KBM-7 (cell line): ENCODE results near the gene OTOS.

Source experiments
- DNase-seq: peaks from one replicate; pipeline ENCODE4 v3.0.0-alpha.2; 2015
- in situ Hi-C: fragments of 300-500 bp; cut with MboI; formaldehyde crosslinking; loops from 2 replicates; pipeline ENCODE4 v1.14.3; 2020; ENCODE audit warnings: low sequenced_read_pairs, low pct_unique_long_range_greater_than_20kb, mixed read lengths

The OTOS gene

DNA sequence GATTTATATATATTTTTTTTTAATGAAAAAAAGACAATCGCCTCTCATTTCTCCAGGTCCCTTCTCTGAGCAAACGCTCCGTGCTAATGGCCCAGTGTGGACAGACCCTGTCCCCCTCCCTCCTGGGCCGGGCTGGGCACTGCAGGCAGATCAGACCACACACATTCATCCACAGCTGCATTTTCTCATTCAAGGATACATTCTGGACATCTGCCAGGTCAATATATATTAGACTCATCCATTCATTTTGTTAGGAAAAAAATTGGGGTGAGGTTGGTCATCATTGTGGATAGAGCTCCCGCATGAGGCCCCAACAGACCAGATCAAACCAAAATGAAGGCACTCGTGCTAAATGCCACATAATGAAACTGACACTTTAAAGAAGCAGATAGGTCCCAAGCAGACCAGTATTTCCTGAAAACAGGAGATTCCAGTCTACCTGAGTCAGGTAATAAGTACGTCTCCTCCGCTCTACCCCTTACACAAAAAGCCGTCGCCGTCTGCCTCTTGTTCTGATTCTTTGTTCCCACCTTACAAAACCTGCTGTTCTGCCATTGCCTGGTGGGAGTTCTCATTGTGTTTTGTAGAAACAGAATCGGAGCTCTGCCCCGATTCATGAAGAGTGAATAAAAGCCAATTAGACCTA is 15.4 kb upstream of the OTOS start:
- in situ Hi-C loops, result no loop called here
- DNase-seq, result no peak

GRCh38 chr2:240155048-240155744 is 14.7 kb upstream of the OTOS start:
- in situ Hi-C loops, result no loop called here
- DNase-seq, result no peak

- no peak for DNase-seq
- in situ Hi-C loops, result no loop called here
Observed at GRCh38 chr2:240154606-240155005, 14.1 kb upstream of the OTOS start.

DNA sequence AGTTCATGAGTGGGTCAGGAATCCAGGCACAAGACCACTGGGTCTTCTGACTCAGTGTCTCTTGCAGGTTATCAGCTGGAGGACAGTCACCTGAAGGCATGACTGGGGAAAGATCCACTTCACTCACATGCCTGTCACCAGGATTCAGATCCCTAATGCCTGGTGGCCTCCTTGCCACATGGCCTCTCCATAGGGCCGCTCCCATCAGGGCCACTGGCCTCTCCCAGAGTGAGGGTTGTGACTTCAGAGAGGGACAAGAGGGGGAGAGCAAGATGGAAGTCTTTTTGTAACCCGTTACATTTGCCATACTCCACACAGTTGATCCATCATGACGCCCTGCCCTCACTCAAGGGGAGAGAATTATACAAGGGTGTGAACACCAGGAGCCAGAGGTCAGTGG is 13.0 kb upstream of the OTOS start:
- DNase-seq, result no peak
- in situ Hi-C loops, result no loop called here

DNA sequence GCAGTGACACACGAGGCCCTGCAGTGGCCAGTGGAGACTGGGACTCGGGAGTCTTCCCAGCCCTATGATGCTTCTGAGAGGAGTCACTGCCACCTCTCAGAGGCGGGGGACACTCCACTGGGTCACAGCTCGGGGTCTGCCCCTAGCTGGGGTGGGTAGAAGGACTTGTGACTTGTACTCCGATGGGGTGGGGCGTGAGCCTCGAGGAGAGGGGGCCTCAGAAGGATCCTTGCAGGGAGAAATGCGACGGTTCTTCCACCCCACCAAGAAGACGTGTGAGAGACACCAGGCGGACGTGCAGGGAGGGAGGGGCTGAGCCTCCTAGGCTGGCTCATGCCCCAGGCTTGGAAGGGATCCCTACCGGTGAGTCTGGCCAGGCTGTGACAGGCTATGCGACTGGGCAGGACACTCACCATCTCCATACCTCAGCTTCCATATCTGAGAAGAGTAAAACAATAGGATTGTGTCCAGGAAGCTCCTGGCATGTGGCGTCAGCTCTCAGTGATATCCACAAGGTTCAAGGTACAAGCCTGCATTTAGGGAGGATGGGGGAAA is 11.1 kb upstream of the OTOS start:
- in situ Hi-C loops, result no loop called here
- DNase-seq, result no peak

GRCh38 chr2:240149943-240150784 is 9.7 kb upstream of the OTOS start:
- DNase-seq, result peak; percentile 37
- in situ Hi-C loops, result no loop called here

- in situ Hi-C loops, result no loop called here
- DNase-seq, result no peak
Observed at GRCh38 chr2:240147911-240148587, 7.6 kb upstream of the OTOS start.

GRCh38 chr2:240147382-240147781 is 6.9 kb upstream of the OTOS start:
- in situ Hi-C loops, result no loop called here
- no peak for DNase-seq

GRCh38 chr2:240146627-240147278 is 6.3 kb upstream of the OTOS start:
- DNase-seq, result no peak
- in situ Hi-C loops, result no loop called here

- in situ Hi-C loops, result no loop called here
- DNase-seq, result no peak
Observed at GRCh38 chr2:240146141-240146561, 5.7 kb upstream of the OTOS start.

GRCh38 chr2:240145461-240145860 is 5.0 kb upstream of the OTOS start:
- in situ Hi-C loops, result no loop called here
- no peak for DNase-seq

DNA sequence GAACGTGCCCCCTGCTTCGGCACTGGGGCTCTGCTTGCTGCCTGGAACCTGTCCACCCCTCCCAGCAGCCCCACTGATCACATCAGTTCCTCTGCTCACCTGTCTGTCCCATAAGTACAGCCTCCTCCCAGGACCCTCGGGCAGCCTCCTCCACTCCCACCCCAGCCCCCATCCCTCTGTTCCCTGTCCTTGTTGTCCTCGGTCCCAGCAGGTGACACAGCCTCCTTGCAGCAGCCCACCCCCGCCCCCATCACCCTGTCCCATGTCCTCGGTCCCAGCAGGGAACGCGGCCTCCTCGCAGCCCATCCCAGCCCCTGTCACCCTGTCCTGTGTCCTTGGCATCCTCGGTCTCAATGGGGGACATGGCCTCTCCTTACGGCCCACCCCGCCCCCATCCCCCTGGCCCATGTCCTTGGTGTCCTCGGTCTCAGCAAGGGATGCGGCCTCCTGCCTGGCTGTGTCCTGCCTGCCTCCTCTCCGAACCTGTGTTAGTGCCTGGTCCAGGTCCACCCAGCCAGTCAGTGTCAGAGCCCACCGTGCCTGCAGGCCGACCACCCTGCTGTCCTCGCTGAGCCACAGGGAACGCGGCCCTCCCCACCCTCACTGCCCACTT is 4.3 kb upstream of the OTOS start:
- in situ Hi-C loops, result no loop called here
- no peak for DNase-seq

DNA sequence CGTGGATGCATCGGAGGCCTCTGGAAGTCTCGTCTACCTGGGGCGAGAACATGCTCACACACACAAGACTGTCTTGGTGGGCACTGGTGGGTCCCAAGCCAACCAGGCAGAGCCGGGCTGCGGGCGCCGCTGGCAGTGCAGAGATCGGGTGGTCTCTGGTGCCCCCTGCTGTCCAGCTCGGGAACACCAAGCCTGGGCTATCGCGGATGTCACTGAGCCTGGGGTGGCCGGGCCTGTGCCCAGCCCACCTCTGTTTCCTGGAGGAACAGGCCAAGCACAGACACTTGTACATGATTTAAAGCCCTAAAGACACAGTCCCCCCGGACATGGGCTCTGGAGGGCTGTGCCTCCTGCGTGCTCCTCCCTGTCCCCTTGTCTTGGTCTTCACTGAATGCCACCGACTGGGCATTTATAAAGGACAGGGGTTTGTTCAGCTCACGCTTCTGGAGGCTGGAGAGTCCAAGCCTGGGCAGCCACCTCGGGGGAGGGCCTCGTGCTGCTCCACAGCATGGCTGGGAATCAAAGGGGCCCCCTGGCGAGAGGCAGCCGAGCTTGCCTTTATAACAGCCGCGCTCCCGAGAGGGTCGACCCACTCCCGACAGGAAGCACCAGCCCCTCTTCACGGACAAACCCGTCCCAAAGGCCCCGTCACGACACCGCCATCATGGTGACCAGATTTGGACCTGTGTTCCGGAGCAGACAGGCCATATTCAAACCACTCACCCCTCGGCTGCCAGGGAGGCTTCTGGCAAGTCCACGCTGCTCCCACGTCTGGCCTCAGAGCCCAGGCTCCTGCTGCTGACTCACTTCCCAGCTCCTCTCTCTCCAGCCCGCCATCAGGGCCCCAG is 3.6 kb upstream of the OTOS start:
- in situ Hi-C loops, result no loop called here
- peak; percentile 74 for DNase-seq

GRCh38 chr2:240143276-240143675 is 2.8 kb upstream of the OTOS start:
- DNase-seq, result no peak
- in situ Hi-C loops, result no loop called here

DNA sequence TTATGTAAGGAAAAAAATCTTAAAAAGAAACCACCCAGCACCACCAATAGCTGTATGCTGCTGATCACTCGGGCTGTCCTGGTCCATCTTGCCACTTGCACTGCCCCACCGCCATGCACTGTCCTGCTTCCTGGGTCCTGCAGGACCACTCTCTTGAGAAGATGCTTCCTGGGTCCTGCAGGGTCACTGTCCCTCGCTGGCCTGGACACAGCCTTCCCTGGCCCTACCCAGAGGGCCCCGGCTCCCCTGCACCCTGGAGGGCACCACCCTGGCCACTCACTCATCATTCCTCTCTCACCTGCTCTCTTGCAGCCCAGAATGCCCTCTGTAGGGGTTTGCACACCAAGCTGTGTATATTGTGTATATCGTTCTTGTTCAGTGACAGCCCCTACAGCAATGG is 2.4 kb upstream of the OTOS start:
- no peak for DNase-seq
- in situ Hi-C loops, result no loop called here

GRCh38 chr2:240142256-240142775 is 1.9 kb upstream of the OTOS start:
- in situ Hi-C loops, result no loop called here
- no peak for DNase-seq

- in situ Hi-C loops, result no loop called here
- DNase-seq, result no peak
Observed at GRCh38 chr2:240141736-240142135, 1.3 kb upstream of the OTOS start.
